ENCODE results near the gene MS4A2. TPM values are rescaled to one million over a fixed set of nuclear protein-coding genes. Genes with fewer than 3 reads are reported as not detected.

The MS4A2 gene
- total RNA-seq, 1 experiment from 2014 or later = not detected

DNA sequence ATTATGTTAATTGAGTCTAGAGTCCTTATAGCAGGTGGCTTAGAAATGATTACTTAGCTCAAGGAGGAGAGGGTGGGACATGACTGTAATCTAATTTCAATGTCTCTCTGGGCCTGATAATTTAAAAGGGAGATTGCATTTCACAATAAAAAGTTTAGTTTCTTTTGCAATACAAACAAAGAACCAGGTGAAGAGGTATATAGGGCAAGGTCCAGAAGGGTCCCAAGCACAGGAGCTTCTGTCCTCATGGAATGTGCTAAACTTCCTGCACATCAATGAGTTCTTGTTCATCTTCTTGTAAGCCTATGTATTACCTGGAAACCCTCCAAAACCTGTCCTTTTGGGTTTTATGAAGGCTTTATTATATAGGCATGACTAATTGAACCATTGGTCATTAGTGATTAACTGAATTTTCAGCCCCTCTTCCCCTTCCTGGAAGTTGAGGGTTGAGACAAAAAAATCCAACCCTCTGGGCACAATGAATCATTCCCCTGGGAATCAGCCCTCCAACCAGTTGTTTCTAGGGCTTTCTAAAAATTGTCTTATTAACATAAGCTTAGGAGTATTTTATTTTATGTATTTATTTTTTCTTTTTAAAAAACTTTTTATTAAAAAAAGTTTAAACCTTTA lies 37.6 kb downstream of the MS4A2 start:
- in situ Hi-C loops (cut with HindIII; ENCODE audit: low pct_unique_long_range_greater_than_20kb, low sequenced_read_pairs) = no loop called here
- H3K27ac ChIP-seq (ENCODE audit: low read length) = no peak overlapping the region
- ATAC-seq = no peak
- no TSS peak for BruUV-seq (replicated peaks)
- TF ChIP-seq TCF7L2 (IDR thresholded peaks at IDR 0.05; ENCODE audit: low read depth, low read length) (no peak), CTCF (IDR thresholded peaks at IDR 0.05) (no peak), SIN3A (IDR thresholded peaks at IDR 0.05; ENCODE audit: borderline replicate concordance, insufficient read depth, low read depth, low read length) (no peak), POLR2AphosphoS5 (IDR thresholded peaks at IDR 0.05; ENCODE audit: low read depth, low read length) (no peak)
- TF ChIP-seq, protein P1, sequence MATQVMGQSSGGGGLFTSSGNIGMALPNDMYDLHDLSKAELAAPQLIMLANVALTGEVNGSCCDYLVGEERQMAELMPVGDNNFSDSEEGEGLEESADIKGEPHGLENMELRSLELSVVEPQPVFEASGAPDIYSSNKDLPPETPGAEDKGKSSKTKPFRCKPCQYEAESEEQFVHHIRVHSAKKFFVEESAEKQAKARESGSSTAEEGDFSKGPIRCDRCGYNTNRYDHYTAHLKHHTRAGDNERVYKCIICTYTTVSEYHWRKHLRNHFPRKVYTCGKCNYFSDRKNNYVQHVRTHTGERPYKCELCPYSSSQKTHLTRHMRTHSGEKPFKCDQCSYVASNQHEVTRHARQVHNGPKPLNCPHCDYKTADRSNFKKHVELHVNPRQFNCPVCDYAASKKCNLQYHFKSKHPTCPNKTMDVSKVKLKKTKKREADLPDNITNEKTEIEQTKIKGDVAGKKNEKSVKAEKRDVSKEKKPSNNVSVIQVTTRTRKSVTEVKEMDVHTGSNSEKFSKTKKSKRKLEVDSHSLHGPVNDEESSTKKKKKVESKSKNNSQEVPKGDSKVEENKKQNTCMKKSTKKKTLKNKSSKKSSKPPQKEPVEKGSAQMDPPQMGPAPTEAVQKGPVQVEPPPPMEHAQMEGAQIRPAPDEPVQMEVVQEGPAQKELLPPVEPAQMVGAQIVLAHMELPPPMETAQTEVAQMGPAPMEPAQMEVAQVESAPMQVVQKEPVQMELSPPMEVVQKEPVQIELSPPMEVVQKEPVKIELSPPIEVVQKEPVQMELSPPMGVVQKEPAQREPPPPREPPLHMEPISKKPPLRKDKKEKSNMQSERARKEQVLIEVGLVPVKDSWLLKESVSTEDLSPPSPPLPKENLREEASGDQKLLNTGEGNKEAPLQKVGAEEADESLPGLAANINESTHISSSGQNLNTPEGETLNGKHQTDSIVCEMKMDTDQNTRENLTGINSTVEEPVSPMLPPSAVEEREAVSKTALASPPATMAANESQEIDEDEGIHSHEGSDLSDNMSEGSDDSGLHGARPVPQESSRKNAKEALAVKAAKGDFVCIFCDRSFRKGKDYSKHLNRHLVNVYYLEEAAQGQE (IDR thresholded peaks at IDR 0.05; ENCODE audit: insufficient read depth in 1 of 2, low read depth in 2 of 2, low read length in 1 of 2) = no peak
- POLR2A ChIA-PET = no interaction called here
- no peaks in the 10 kb centered on the region for H3K4me1 ChIP-seq (ENCODE audit: control insufficient read depth, insufficient read depth, low read length)
- no peaks in the 10 kb centered on the region for H3K27me3 ChIP-seq (ENCODE audit: control insufficient read depth, insufficient read depth, low read length)
- H3K4me3 ChIP-seq (ENCODE audit: low read depth in 2 of 2, low read length in 2 of 2) = no peak overlapping the region
- H3K36me3 ChIP-seq (ENCODE audit: control insufficient read depth, insufficient read depth, low read length) = no peaks in the 10 kb centered on the region
- no peaks in the 10 kb centered on the region for H3K9me3 ChIP-seq (ENCODE audit: control insufficient read depth, insufficient read depth, low read depth, low read length)
- intact Hi-C loops (cut with micrococcal nuclease; ENCODE audit: unreplicated experiment) = no loop called here
- CTCF ChIA-PET = interaction anchor here (0.6 kb wide), 1 partner anchor 589 kb away, joined by 8 read pairs; no protein-coding TSS in a partner anchor
- DNase-seq (ENCODE audit: low read depth, low spot score) = no peak

DNA sequence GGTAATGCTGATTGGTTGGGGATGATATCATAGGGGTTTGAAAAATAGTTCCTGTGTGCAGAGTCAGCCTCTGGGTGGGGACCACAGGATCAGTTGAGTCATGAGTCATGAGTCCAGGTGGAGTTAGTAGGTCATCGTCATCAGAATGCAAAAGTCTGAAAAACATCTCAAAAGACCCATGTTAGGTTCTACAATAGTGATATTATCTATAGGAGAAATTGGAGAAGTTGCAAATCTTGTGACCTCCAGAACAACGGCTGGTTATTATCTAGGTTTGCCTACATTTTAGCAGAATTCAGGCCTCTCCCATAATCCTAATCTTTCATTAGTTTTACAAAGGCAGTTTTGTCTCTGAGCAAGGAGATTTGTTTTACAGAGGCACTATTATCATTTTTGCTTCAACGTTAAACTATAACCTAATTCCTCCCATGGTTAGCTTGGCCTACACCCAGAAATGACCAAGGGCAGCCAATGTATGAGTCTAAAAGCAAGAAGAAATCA lies 38.9 kb downstream of the MS4A2 start:
- TF ChIP-seq, protein P1 (IDR thresholded peaks at IDR 0.05; ENCODE audit: insufficient read depth in 1 of 2, low read depth in 2 of 2, low read length in 1 of 2) = no peak
- TF ChIP-seq POLR2AphosphoS5 (IDR thresholded peaks at IDR 0.05; ENCODE audit: low read depth, low read length) (no peak), CTCF (IDR thresholded peaks at IDR 0.05) (no peak), SIN3A (IDR thresholded peaks at IDR 0.05; ENCODE audit: borderline replicate concordance, insufficient read depth, low read depth, low read length) (no peak), TCF7L2 (IDR thresholded peaks at IDR 0.05; ENCODE audit: low read depth, low read length) (no peak)
- no peaks in the 10 kb centered on the region for H3K9me3 ChIP-seq (ENCODE audit: control insufficient read depth, insufficient read depth, low read depth, low read length)
- no TSS peak for BruUV-seq (replicated peaks)
- ATAC-seq = no peak
- DNase-seq (ENCODE audit: low read depth, low spot score) = no peak
- H3K4me1 ChIP-seq (ENCODE audit: control insufficient read depth, insufficient read depth, low read length) = no peaks in the 10 kb centered on the region
- no peaks in the 10 kb centered on the region for H3K36me3 ChIP-seq (ENCODE audit: control insufficient read depth, insufficient read depth, low read length)
- H3K4me3 ChIP-seq (ENCODE audit: low read depth in 2 of 2, low read length in 2 of 2) = no peak overlapping the region
- H3K27me3 ChIP-seq (ENCODE audit: control insufficient read depth, insufficient read depth, low read length) = no peaks in the 10 kb centered on the region
- intact Hi-C loops (cut with micrococcal nuclease; ENCODE audit: unreplicated experiment) = no loop called here
- no peak overlapping the region for H3K27ac ChIP-seq (ENCODE audit: low read length)
- POLR2A ChIA-PET = no interaction called here
- CTCF ChIA-PET = no interaction called here
- in situ Hi-C loops (cut with HindIII; ENCODE audit: low pct_unique_long_range_greater_than_20kb, low sequenced_read_pairs) = no loop called here

Measured in Panc1 (cell line).